Astrocyte of the spinal cord (primary cell): ENCODE measurements around the gene NRG2.

Experiments used
- DNase-seq: peaks from one replicate; pipeline ENCODE4 v3.0.0; 2011; ENCODE audit warnings: low read depth, low spot score
- H3K4me3 ChIP-seq: 2 replicates; pipeline ENCODE4 v1.5.1; 2011; ENCODE audit warnings: low read depth, mild to moderate bottlenecking, low read length, moderate library complexity
- in situ Hi-C: cut with HindIII; loops from 2 replicates; pipeline ENCODE4 v1.10.0; 2017; ENCODE audit warnings: low sequenced_read_pairs
- TF ChIP-seq, protein P1 (sequence below): IDR thresholded peaks from 2 replicates; pipeline ENCODE4 v1.5.1; 2012; ENCODE audit warnings: low read depth, mild to moderate bottlenecking, low read length, inconsistent platforms

Gene NRG2

DNA sequence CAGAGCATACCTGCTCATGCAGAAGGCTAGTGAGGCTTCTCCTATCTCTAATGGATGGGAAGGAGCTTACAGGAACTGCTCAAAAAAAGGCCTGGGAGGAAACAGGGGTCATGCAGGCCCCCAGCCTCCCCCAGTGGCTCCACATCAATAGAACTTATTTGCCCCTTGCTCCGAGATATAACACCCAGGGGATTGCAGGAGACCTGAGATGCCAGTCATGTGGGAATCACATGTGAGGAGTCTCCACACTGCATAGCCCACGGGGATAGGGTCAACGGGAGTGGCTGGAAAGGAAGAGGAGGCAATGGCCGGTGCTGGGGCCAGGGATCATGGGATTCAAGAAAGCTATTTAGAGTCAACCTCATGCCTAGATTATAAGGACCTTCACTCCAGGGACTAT lies 76.2 kb downstream of the NRG2 start:
- DNase-seq: no peak
- TF ChIP-seq, protein P1, sequence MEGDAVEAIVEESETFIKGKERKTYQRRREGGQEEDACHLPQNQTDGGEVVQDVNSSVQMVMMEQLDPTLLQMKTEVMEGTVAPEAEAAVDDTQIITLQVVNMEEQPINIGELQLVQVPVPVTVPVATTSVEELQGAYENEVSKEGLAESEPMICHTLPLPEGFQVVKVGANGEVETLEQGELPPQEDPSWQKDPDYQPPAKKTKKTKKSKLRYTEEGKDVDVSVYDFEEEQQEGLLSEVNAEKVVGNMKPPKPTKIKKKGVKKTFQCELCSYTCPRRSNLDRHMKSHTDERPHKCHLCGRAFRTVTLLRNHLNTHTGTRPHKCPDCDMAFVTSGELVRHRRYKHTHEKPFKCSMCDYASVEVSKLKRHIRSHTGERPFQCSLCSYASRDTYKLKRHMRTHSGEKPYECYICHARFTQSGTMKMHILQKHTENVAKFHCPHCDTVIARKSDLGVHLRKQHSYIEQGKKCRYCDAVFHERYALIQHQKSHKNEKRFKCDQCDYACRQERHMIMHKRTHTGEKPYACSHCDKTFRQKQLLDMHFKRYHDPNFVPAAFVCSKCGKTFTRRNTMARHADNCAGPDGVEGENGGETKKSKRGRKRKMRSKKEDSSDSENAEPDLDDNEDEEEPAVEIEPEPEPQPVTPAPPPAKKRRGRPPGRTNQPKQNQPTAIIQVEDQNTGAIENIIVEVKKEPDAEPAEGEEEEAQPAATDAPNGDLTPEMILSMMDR: no peak
- in situ Hi-C loops: no loop called here
- H3K4me3 ChIP-seq: no peak overlapping the region

DNA sequence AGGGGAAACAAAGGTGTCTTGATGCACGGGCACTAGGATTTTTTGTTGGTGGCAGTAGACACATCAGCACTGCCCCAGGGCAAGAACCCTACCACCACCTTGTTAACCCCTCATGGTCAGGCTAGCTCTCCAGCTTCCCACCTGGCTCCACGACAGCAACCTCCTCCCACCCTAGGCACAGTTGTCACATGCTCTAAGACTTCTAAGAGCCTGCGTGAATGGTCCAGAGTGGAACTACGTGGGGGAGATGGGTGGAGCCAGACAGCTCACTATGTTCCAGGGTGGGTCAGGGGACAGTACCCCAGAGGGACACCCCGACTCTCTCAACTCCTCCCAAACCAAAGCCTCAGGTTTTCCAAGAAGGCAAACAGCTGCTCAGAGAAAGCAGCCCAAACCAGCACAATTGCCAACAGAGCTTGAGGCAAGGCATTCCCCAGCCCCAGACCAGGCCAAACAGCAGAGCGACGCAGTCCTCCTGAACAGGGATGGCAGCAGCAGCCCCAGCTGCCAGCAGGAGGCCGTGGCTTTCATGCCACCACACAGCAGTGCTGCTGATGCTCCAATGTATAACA lies 78.0 kb downstream of the NRG2 start:
- in situ Hi-C loops: no loop called here
- TF ChIP-seq, protein P1: no peak
- DNase-seq: no peak
- no peak overlapping the region for H3K4me3 ChIP-seq

DNA sequence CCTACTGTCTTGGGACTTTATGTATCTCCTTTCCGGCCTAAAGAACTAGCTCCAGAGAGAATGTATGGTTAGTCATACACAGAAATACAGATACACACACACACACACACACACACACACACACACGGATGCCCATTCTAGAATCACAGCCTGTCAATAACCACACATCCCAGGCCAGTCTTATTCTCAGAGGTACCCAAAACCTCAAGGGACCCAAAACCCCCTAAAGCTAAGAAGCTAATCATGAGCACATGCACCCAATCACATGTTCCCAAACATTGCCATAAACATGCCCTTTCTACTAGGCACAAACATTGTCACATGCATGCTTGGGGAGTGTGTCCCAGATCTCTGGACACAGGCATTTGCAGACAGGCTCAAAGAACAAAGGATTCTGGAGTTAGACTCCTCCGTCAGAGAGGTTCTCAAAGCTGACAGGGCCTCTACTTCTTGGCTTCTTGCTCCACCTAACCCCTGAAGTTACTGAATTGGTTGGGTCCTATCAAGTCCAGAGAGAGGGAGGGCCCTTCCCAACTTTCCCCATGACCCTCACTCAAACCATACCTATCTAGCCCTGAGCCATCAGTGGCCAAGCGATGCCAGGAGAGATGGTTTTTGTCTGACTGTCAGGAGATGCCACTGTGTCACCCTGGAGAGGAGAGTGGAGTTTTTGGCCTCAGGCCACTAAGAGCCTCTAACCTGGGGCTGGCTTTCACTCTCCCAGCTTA lies 78.7 kb downstream of the NRG2 start:
- no peak overlapping the region for H3K4me3 ChIP-seq
- in situ Hi-C loops: no loop called here
- DNase-seq: no peak
- TF ChIP-seq, protein P1: no peak

DNA sequence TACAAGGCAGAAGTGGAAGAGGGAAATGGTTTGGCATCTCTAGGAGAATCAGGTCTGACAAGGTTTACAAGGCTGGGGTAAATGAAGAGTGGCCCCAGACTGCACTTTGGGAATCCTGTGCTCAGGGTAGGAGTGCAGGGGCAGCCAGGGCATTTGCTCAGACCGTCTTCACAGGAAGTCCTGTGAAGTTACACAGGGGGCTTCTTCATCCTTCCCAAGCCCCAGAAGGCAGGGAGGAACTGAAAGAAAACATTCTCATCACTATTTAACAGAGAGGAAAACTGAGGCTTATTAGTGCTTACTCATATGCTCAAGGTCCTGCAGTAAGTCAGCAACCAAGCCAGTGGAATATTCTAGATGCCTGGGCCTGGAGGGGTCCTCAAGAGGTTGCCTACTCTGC lies 80.7 kb downstream of the NRG2 start:
- DNase-seq: no peak
- in situ Hi-C loops: no loop called here
- H3K4me3 ChIP-seq: no peak overlapping the region
- TF ChIP-seq, protein P1: no peak

DNA sequence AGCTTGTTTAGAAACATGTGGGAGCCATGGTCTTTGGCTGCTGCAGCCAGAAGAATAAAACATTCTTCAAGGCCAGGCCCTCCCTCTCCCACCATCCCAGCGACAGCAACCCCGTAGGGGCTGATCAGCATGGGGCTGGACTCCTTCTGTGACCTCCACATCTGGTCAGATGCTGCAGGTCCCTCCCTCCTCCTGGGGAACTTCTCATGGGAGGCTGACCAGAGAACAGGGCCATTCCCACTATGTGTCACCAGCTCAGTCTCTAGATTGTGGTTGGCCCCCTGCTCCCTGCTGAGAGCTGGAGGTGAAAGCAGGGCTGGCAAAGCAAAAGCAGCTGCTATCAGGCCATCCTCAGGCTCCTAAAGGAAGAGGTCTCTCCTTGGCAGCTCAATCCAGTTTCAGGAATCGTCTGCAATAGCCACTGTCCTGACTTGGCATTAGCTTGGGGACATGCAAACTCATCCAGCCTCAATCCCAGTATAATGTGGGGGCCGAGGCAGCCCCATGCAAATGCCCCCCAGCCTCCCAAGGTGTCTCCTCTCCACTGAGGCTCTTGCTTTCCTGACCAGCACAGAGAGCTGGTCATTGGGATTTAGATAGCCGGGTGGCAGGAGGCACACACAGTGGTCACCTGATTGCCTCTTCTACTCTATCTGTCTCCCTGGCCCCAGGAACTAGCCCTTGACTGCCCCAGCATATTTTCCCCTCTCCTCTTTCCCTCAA lies 81.5 kb downstream of the NRG2 start:
- peak; percentile 16 for DNase-seq
- TF ChIP-seq, protein P1: no peak
- in situ Hi-C loops: no loop called here
- no peak overlapping the region for H3K4me3 ChIP-seq

DNA sequence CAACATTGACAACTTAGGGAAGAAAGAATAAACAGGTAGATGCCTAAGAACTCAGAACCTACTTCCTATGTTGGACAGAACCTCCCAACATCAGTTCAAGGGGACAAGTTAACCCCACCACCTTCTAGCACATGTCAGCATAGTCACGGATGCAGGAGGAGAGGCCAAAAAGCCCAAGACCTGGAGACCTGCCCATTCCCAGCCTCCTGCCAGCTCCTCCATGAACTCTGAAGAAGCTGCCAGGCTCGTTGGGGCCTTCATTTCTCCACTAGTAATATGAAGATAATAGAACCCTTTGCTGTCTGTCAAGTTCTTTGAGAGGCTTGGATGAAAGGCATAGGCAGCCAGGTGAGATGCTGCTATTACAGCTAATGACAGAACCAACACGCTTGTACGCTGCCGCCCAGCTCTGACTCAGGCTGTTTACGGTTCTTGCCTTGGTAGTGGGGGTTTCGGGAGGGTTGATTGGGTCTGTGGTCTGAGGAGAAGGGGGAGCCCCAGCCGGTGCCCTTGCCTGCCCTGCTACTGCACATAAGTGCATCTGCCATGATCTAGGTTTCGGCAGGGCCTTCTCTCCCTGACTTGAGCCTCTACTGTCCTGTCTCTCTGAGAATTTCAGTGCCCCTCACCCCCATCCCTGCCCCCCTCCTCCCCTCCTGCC lies 82.2 kb downstream of the NRG2 start:
- no peak for DNase-seq
- in situ Hi-C loops: no loop called here
- no peak overlapping the region for H3K4me3 ChIP-seq
- TF ChIP-seq, protein P1: no peak
